HG03095 (cell line): ENCODE data around the gene DNAJC24.

Source experiments
- ATAC-seq: cut with Tn5 transposase; IDR thresholded peaks from one replicate; pipeline ENCODE4 v1.9.1; 2021; ENCODE audit warnings: moderate library complexity; ENCODE audit not compliant: unreplicated experiment

The DNAJC24 gene

DNA sequence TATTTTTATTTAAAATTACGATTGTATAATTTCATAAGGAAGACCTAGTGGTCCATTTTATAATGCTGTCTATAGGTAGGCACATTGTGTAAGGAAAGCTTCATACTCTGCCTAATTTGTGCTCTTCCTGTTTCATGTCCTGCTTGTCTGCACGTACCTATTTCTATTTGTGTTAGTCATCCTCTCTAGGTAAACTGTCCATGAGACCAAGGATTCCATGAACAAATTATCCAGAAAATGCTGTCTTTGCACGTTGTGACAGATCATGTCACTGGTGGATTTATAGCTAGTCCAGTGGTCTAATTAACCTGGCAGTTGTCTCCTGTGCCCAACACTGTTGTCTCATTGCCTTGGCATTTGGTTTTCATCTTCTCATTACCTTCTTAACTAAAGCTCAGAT is 44.7 kb downstream of the DNAJC24 start:
- no peak for ATAC-seq

DNA sequence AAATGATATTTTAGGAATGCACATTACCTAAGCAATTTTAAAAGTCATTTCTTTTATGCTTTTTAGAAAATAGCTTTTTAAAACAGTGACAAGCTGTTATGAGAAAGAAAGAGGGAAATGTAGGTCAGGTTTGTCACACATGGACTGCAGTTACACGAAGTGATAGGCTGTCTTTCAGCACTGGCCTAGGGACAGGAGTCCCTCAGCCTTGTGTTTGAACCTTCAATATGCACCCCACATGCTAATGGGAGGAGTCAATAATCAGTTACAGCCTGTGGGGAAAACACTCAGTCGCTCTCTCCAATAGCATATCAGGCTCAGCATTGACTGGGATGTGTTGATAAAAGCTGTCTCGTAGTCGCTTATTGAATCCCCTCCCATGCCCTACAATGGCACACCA is 45.8 kb downstream of the DNAJC24 start:
- no peak for ATAC-seq

DNA sequence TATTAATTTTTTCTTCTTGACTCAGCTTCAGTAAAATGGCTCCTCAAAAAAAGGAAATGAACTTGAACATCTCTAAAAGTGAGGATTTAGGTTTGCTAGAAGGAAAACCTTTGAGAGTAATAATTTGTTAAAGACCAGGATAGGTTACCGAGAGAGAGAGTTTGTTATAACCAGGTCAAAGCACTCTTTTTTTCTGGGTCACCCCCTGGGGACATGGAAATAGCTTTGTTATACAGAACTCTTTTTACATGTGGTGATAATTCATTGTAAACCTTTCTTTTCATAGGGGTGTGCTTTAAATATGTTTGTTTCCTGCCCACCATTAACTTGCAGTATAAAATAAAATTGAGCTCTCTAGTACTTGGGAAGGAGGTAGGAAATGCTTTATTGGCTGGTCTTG is 47.7 kb downstream of the DNAJC24 start:
- no peak for ATAC-seq

DNA sequence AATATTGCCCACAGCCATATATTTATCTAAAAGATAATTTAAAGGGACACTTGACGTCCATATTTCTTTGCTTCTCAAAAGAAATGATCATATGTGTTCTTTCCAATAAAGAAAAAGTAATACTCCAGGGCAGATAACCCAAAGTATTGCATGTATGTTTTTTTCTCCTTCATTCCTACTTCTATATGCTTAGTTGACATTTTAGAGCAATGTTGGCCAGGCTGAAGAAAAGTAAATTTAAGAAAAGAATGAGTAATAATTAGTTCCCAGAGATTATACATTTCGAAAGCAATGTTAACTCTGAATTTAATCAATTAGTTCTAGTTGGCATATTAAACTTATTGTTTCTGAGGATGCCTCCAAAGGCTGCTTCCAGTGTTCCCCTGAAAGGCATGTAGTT is 48.2 kb downstream of the DNAJC24 start:
- ATAC-seq: no peak

DNA sequence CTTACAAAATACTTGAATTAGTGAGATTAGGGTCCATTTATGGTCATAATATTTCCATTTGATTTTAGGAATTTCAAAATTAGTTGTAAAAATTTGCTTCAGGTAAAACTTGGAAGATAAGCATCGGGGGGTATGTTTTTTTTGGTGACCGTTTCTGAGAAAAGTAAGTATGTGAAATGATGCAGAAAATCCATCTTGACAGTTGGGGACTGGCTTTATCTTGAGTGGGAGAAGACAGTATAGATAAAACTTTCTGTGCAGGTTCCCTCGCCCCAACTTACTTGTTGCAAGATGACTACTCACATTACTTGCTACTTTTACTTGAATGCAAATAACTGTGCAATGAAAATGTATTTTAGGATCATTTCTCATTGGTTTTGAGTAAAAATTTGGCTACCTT is 49.5 kb downstream of the DNAJC24 start:
- no peak for ATAC-seq

DNA sequence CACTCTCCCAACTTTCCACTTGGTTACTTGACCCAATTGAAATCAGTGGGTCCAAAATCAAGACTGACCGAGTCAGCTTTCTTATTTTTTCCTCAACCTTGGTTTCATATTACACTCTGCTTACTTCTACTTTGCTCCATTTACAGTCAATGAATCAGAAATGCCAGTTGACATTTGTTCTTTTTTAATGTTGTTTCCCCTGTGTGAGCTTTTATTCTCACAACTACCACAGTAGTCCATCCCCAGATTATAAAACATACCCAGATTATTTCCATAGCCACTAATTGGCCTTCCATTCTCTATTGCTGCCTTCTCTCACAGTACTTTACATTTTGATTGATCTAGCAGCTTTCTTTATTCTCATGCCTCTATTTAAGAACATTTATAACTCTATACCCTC is 50.0 kb downstream of the DNAJC24 start:
- no peak for ATAC-seq

DNA sequence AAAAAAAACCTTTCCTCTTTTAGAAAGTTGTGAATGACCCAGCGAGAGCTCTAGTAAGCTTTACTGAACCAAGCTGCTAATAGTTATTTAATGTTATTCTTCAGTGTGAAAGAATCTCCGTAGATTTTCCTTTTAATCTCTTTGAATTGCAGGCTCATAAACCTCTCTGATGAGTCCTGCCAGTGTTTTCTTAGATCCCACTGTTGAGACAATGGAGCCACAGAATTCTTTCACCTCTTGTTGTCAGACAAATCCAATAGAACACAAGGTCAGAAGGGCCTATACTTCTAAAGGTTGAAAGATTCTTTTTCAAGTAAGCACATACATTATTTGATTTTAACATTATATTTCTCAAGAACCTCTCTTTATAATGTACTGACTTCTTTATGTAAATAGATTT is 52.2 kb downstream of the DNAJC24 start:
- no peak for ATAC-seq

DNA sequence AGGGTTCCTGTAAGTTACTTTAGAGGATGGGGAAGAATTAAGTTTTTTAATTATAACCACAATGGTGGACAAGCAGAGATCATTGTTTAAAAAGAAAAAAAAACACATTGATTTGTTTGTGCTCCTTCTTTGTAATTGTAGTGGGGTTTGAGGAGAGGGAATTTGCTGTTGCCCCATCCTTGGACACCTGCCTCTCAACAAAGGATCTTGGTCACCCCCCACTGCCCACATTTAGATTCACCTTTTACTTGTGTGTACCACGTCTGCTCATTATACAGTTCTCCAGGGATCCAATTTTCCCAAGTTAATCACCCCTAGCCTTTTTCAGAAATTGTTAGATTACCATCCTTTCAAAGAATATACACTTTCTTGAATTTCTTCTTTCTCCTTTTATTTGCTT is 53.0 kb downstream of the DNAJC24 start:
- ATAC-seq: no peak

DNA sequence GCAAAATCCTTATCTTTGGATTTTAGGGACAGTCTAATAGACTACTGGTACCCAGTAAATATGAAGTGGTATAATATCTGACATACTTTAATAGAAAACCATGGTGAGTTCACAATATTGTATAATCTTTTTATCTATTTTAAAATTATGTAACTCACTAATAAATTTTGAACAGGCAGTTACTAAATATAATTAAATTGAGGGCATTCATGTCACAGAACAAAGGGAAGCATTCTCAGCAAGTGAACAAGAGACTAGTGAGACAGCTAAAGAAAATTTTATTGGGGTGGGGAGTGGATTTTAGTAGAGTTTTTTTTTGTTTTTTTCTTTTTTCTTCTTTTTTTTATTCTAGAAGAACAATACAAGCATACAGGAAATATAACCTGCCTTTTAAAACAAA is 55.0 kb downstream of the DNAJC24 start:
- ATAC-seq: no peak

DNA sequence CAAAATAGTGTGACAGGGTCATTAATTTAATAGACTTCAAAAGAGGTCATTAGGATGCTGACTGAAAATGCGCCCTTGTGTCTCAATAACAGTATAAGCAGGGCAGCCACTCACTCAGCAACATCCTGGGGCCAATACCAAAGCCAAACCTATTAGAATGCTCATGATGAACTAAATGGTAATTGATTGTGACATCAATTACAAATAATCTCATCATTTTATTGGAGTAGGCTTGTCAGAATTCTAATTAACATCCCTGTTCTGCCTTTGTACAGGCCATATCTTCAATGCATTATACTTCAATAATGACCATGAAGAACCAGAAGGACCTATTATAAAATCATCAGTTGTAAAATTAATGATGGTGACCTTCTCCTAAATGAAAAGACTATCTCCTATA is 64.2 kb downstream of the DNAJC24 start:
- no peak for ATAC-seq

DNA sequence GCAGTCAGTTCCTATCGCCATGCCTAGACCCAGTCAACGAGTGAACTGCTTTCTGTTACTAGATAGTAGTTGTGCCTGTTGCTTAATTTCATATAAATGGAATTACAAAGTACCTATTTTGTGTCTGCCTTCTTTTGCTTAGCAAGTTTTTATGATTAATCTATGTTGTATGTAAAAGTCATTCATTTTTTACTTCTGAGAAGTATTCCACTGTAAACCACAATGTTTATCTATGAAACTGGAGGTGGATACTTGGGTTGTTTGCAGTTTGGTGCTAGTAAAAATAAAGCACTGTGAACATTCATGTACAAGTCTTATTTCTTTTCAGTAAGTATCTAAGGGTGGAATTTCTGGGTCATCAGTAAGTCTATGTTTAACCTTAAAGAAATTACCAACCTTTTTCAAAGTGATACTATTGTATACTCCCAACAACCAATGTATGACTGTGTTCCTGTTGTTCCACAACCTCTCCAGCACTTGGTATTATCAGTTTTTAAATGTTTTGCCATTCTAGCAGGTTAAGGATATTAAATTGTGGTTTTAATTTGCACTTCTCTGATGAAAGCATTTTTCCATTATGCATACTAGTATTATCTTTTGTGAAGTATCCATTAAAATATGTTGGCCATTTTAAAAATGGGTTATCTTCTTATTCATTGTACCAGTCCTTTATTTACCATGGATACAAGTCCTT is 68.2 kb downstream of the DNAJC24 start:
- ATAC-seq: no peak

DNA sequence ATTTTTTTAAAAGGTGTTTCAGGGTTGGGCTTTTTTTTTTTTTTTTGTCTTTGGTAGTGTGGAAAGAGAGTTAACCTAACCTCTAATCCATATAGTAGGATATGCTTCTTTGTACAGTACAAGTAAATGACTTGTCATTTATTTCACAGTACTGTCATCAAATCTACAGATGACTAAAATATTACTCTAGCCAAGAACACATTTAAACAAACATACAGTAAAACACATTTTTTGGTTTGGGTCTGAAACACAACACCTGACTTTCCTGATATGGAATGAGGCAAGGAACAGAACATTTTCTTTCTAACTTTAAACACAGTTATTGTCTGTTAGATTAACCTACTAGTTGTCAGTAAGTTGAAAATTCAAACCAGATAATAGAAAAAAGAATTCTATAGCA is 71.6 kb downstream of the DNAJC24 start:
- no peak for ATAC-seq

DNA sequence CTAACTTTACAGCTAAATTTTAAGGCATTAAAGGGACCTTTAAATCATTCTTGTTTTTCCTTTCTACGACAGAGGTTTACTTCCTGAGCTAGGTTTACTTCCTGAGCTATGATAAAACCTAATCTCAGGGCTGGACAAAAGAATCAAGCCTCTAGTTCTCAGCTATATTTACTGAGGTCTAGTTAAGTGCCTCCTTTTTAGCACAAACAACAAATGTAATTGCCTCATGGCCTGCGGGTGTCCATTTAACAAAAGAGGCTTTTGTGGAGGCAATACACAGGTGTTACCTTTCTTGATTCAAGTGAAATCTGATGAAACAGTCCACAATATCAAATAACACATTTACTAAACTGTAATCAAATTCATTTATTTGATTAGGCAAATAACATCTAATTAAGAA is 72.4 kb downstream of the DNAJC24 start:
- no peak for ATAC-seq

DNA sequence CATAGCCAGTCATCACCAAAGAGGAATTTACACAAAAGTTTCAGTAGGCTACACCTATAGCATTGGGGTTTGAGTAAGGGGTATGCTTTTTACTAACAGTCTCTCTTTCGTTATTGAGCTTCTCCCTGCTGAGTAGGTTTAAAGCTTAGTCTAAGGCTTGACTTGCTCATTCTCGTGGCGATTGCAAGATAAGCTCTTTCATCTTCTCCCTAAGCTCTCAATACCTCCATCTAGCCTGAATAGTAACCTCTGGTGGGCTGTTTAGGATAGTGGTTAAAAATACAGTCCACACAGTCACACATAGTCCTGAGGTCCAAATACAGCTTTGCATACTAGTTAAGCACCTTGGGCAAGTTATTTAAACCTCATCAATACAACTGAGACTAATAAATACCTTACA is 74.1 kb downstream of the DNAJC24 start:
- no peak for ATAC-seq

DNA sequence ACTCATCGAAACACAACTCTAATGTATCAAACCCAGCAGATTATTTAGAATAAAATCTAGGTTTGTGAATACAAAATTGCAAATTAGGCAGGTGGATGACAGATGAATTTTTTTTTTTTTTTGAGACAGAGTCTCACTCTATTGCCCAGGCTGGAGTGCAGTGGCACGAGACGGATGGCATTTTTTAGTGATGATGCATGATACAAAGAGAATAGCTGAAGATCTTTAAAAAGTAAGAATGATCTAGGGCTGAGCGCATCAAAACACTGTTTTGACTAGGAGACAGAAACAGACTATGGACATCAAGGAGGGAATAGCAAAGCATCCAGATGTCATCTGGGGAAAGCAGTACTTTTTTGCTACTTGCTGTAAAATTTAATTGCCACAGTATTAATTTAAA is 76.0 kb downstream of the DNAJC24 start:
- ATAC-seq: no peak

DNA sequence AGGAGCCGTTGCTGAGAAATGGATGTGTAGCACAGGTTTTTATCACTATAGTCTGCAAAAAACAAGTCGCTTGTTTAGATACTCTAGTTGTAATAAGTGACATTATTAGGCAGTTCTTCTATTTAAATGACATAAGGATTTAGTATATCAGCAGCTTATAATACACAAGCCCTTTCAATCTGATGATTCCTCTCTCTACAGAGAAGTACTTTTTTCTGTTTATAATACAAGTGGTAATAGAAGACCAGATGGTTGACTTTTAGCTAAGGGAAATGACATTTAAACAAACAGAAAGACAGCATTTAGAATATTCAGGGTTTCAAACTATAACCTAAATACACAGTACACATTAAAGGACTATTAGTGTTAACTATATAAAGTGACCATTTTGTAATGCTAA is 79.4 kb downstream of the DNAJC24 start:
- no peak for ATAC-seq

DNA sequence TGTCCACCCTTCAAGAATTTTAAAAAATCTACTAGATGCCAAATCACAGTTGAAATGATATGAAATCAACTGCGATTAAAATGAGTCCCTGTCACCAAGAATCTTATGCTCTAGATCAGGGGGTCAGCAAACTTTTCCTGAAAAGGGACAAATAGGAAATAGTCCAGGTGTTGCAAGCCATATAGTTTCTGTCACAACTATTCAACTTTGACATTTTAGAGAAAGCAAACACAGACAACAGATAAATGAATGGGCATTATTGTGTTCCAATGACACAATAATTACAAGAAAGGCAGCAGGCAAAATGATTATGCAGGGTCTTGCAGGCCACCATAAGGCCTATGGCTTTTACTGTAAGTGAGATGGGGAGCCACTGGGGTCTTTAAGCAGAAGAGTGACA is 81.2 kb downstream of the DNAJC24 start:
- no peak for ATAC-seq

DNA sequence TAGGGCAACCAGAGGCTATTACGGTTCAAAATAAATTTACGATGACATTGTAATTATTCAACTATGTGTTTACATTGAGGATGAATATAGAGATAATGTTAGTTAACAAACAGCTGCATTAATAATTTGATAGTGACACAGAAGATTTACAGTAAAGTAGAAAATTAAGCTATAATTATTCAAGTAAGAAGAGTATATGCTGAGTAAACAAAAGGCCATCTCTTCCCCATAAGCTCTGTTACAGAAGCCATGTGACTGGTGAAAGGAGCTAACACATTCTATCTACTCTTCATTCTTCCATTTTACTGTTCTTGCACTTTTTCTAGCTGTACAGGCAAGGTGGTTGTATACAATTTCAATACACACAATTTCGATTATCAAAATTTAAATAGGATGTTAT is 85.5 kb downstream of the DNAJC24 start:
- no peak for ATAC-seq

DNA sequence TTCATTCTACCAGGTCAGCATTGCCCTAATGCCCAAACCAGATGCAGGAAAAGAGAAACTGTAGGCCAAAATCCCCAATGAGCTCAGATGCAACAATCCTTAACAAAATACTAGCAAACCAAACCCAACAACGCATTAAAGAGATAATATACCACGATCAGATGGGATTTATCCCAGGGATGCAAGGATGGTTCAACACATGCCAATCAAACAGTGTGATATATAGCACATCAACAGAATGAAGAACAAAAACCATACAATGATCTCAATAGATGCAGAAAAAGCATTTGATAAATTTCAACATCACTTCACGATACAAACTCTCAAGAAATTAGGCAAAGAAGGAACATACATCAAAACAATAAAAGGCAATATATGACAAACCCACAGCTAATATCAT is 94.8 kb downstream of the DNAJC24 start:
- no peak for ATAC-seq

DNA sequence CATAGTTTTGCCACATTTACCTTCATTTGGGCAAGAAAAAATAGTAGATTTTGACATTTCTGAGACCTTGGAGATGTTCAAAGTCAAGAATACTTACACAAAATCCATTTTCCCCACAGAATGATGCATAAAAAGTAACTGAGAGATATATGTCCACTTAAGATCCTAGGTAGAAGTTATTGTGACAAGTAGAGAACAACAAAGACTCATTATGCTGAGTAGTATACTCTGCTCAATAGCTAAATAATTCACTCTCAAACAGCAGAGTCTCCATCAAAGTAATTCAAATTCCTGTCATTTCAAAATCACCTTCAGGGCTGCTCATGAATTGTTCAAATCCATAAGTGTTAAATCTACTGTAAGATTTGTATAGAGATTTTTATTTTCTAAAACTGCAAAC is 104.4 kb downstream of the DNAJC24 start:
- ATAC-seq: no peak

DNA sequence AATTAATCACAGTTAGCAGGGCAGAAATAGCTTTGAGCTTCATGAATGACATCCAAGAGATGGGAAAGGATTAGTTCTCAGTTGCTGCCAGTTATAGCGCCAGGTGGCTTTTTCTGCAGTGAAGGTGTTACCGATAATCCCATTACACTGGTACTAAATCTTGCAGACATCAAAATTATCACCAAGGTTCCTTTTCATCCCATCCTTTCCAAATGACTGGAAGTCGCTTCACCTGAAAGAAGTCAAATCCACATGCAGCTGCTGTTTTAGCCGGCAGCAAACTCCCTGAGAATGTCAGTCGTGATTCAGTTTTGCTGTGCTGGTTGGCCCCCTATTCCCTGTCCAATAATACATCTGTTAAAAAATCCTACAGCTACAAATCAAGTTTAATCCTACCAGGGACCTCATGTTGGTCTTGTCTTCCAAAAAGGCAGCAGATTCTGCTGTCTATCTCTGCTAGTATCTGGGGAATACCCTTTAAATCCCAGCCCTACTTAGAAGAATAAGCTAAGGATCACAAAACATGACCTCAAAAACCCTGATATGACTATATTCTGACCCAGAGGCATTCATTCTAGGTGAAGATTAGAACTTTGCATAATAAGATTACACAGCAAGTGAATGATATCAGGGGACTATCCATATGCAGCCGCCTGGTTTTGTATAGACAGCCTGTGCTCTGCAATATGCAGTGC is 108.0 kb downstream of the DNAJC24 start:
- ATAC-seq: no peak

DNA sequence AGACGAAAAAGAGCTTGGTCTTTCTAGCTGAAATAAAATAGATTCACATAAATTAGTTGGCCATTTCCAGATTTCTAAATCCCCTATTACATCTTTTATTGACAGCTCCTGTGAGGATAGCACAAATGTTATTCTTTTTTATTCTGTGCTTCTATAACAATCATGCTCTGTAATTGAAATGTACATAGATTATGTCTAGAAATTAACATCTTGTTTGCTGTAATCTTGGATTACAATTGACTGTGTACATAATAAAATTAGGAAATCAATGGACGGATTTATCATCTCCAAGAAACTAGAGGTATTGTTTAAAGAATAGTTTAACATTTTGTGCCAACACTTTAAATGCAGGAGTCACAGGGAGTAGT is 108.5 kb downstream of the DNAJC24 start:
- no peak for ATAC-seq

DNA sequence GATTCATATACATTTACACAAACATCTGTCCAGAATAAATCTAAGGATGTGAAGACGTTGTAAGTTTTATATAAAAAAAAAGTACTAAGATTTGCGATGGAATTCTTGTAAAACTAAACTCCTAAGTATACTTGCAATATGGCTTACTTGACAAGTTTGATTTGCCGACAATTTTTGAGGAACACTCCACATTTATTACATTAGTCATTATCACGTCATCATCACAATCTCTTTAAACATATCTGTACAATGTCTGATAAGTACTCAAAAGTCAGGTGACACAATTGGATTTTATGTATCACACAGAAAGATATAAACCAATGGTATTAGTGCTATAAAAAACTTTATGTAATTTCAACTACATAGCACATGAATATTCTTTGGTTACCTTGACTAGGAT is 109.4 kb downstream of the DNAJC24 start:
- ATAC-seq: no peak
